Endothelial cell of umbilical vein (primary cell): ENCODE results near the gene MYO15A. TPM values are rescaled to one million over a fixed set of nuclear protein-coding genes. Genes with fewer than 3 reads are reported as not detected.

Experiments
- BruUV-seq: library from RNA; stranded (reverse); fragments of 400-500 nt; replicated peaks from 2 replicates; lab custom pipeline; 2021; lab: Mats Ljungman, UMichigan
- CTCF ChIA-PET: fragments of 300-600, 350-600 bp; sonication (Branson Sonifier 250); formaldehyde crosslinking; loops from one replicate; lab custom pipeline; 2021; ENCODE audit warnings: antibody characterized with exemption, inconsistent platforms; lab: Charles Lee
- POLR2A ChIA-PET: fragments of 300-600, 350-600 bp; sonication (Branson Sonifier 250); formaldehyde crosslinking; loops from one replicate; lab custom pipeline; 2021; ENCODE audit warnings: antibody characterized with exemption, inconsistent platforms; lab: Charles Lee
- DNase-seq: peaks from one replicate; pipeline ENCODE4 v3.0.0-alpha.2; 2011; ENCODE audit warnings: low read depth, low spot score
- FAIRE-seq: peaks from 2 replicates; lab custom pipeline; 2011; peaks lifted over from hg19 to GRCh38; lab: Jason Lieb, UNC
- H2AFZ ChIP-seq: 2 replicates; pipeline ENCODE4 v1.6.0; 2012; ENCODE audit warnings: low read depth, low read length, control low read depth, inconsistent platforms
- H3K27ac ChIP-seq: 2 replicates; pipeline ENCODE4 v1.5.1; 2011; ENCODE audit warnings: low read depth, mild to moderate bottlenecking, control low read depth, low read length, moderate library complexity; ENCODE audit not compliant: insufficient read depth
- H3K27me3 ChIP-seq, 2 experiments: 2 replicates each; pipeline versions ENCODE4 v1.6.0 to v1.6.1; 2011; ENCODE audit warnings: low read length in 2 of 2, mixed read lengths in 1 of 2; ENCODE audit not compliant: control insufficient read depth in 2 of 2, insufficient read depth in 2 of 2
- H3K36me3 ChIP-seq, 2 experiments: 2 replicates in 1 of 2; 3 replicates in 1 of 2; pipeline ENCODE4 v1.5.1; 2011; ENCODE audit warnings: low read length in 2 of 2, mild to moderate bottlenecking in 1 of 2, moderate library complexity in 1 of 2; ENCODE audit not compliant: control insufficient read depth in 2 of 2, insufficient read depth in 2 of 2; ENCODE audit errors: extremely low read depth in 1 of 2
- H3K4me1 ChIP-seq: 3 replicates; pipeline ENCODE4 v1.5.1; 2011; ENCODE audit warnings: mild to moderate bottlenecking, low read length; ENCODE audit not compliant: control insufficient read depth, insufficient read depth; ENCODE audit errors: extremely low read depth
- H3K4me2 ChIP-seq: 2 replicates; pipeline ENCODE4 v1.6.1; 2011; ENCODE audit warnings: low read length, control low read depth, mixed read lengths; ENCODE audit not compliant: insufficient read depth
- H3K4me3 ChIP-seq, 3 experiments: fragments of 200-600 bp in 1 of 3; sonication (generic), shearing (Covaris generic) in 1 of 3; replicated peaks in 1 of 3; 2 replicates each; pipeline ENCODE4 v1.5.1; 2011 to 2016; ENCODE audit warnings: control low read depth in 3 of 3, low read length in 3 of 3, mild to moderate bottlenecking in 2 of 3, inconsistent platforms in 1 of 3, low read depth in 1 of 3, moderate library complexity in 1 of 3; ENCODE audit not compliant: insufficient read depth in 1 of 3
- H3K79me2 ChIP-seq: 2 replicates; pipeline ENCODE4 v1.6.0; 2012; ENCODE audit warnings: low read length, inconsistent platforms; ENCODE audit not compliant: control insufficient read depth, insufficient read depth
- H3K9ac ChIP-seq: replicated peaks from 2 replicates; pipeline ENCODE3; 2011; ENCODE audit warnings: low read length, control low read depth; ENCODE audit not compliant: insufficient read depth; ENCODE audit errors: extremely low read depth
- H3K9me1 ChIP-seq: replicated peaks from 3 replicates; pipeline ENCODE4 v1.6.0; 2011; ENCODE audit warnings: mild to moderate bottlenecking, low read length; ENCODE audit not compliant: control insufficient read depth, insufficient read depth; ENCODE audit errors: extremely low read depth
- H3K9me3 ChIP-seq: replicated peaks from 2 replicates; pipeline ENCODE4 v1.5.1; 2012; ENCODE audit warnings: low read length, inconsistent platforms; ENCODE audit not compliant: control insufficient read depth, insufficient read depth
- H4K20me1 ChIP-seq: replicated peaks from 2 replicates; pipeline ENCODE3; 2011; ENCODE audit warnings: mild to moderate bottlenecking, low read length; ENCODE audit not compliant: control insufficient read depth, insufficient read depth; ENCODE audit errors: extremely low read depth
- EZH2 ChIP-seq: IDR thresholded peaks from 2 replicates; pipeline ENCODE4 v1.6.1; 2012; ENCODE audit warnings: borderline replicate concordance, low read depth, mild to moderate bottlenecking, moderate library complexity, low read length, inconsistent platforms; ENCODE audit not compliant: severe bottlenecking
- FOS ChIP-seq: IDR thresholded peaks from 2 replicates; pipeline ENCODE4 v1.6.1; 2011; ENCODE audit warnings: mild to moderate bottlenecking, low read length, moderate library complexity, borderline replicate concordance; ENCODE audit not compliant: insufficient read depth
- GATA2 ChIP-seq: IDR thresholded peaks from 2 replicates; pipeline ENCODE4 v1.7.0; 2011; ENCODE audit warnings: low read depth, mild to moderate bottlenecking, moderate library complexity, mixed read lengths, low read length; ENCODE audit not compliant: insufficient read length, insufficient read depth
- JUN ChIP-seq: IDR thresholded peaks from 2 replicates; pipeline ENCODE4 v1.6.1; 2011; ENCODE audit warnings: borderline replicate concordance, low read depth; ENCODE audit not compliant: insufficient read length, insufficient read depth
- MYC ChIP-seq: IDR thresholded peaks from one replicate; pipeline ENCODE4 v1.6.1; 2011; ENCODE audit warnings: mild to moderate bottlenecking, low read depth, low read length
- POLR2A ChIP-seq: IDR thresholded peaks from 2 replicates; pipeline ENCODE4 v1.6.1; 2012; ENCODE audit warnings: low read depth, mild to moderate bottlenecking, control low read depth, low read length
- POLR2AphosphoS5 ChIP-seq: IDR thresholded peaks from 2 replicates; pipeline ENCODE4 v1.6.1; 2012; ENCODE audit warnings: low read depth, mild to moderate bottlenecking, control low read depth, low read length, moderate library complexity; ENCODE audit not compliant: insufficient read depth
- dilution Hi-C: fragments of 300-500 bp; cut with MboI; formaldehyde crosslinking; loops from one replicate; pipeline ENCODE4 v1.15.0; 2019; ENCODE audit warnings: low sequenced_read_pairs; ENCODE audit not compliant: extremely low pct_ligation_motif_present
- intact Hi-C: fragments of 100-400 bp; cut with micrococcal nuclease; formaldehyde crosslinking; loops from one replicate; pipeline ENCODE4 v1.10.0; 2022
- polyA plus RNA-seq, 4 experiments: library from polyadenylated mRNA; depleted of rRNA in 3 of 4; stranded (reverse) in 3 of 4; unstranded in 1 of 4; fragments of >200 nt; gene quantifications; 2 replicates each; pipeline versions ENCODE4 v1.2.1 to v1.2.3, GENCODE V29; 2011 to 2012; ENCODE audit warnings: missing spikeins in 1 of 4
- total RNA-seq: library from RNA; stranded (reverse); gene quantifications from 2 replicates; pipeline ENCODE4 v1.2.3, GENCODE V29; 2021
- TF ChIP-seq, protein P1 (sequence below), 2 donors: IDR thresholded peaks; 1 replicate in 1 of 2; 2 replicates in 1 of 2; pipeline ENCODE4 v1.5.1; 2011; ENCODE audit warnings: low read length in 2 of 2, mild to moderate bottlenecking in 2 of 2, moderate library complexity in 2 of 2, control low read depth in 1 of 2, inconsistent platforms in 1 of 2, low read depth in 1 of 2; ENCODE audit not compliant: insufficient read depth in 1 of 2; ENCODE audit errors: extremely low read depth in 1 of 2
- TF ChIP-seq, protein P2 (sequence below): IDR thresholded peaks from 2 replicates; pipeline ENCODE4 v1.6.1; 2011; ENCODE audit not compliant: insufficient read depth, insufficient read length

MYO15A gene
- total and polyA plus RNA-seq, 2 donors (not counting 3 experiments of a cell fraction or from before 2014, with no cell fraction given) = 0.46 to 0.82 TPM

DNA sequence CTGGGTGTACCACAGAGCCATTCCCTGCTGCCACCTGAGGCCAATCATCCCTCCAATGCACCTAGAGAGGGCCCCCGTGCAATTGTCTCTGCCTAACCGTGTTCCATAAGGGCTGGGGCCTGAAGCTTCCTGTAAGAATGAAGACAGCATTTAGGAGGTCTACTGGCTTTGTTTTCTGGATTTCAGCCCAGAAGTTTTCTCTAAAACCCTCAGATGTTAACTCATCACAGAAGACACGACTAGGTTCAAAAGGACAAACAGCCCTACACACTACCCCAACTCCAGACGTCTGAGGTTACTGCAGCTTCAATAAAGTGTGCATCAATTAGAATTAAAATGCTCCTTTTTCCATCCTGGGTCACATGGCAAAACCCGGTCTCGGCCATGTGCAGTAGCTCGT is 31.6 kb upstream of the MYO15A start:
- intact Hi-C loops (no loop called here), dilution Hi-C loops (no loop called here)
- TF ChIP-seq JUN (no peak), GATA2 (no peak), MYC (no peak), EZH2 (no peak), POLR2A (no peak), FOS (no peak), POLR2AphosphoS5 (no peak)
- TF ChIP-seq, protein P1, sequence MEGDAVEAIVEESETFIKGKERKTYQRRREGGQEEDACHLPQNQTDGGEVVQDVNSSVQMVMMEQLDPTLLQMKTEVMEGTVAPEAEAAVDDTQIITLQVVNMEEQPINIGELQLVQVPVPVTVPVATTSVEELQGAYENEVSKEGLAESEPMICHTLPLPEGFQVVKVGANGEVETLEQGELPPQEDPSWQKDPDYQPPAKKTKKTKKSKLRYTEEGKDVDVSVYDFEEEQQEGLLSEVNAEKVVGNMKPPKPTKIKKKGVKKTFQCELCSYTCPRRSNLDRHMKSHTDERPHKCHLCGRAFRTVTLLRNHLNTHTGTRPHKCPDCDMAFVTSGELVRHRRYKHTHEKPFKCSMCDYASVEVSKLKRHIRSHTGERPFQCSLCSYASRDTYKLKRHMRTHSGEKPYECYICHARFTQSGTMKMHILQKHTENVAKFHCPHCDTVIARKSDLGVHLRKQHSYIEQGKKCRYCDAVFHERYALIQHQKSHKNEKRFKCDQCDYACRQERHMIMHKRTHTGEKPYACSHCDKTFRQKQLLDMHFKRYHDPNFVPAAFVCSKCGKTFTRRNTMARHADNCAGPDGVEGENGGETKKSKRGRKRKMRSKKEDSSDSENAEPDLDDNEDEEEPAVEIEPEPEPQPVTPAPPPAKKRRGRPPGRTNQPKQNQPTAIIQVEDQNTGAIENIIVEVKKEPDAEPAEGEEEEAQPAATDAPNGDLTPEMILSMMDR (IDR thresholded peaks at IDR 0.05; ENCODE audit: extremely low read depth in 1 of 2, insufficient read depth in 1 of 2, low read depth in 1 of 2, low read length in 2 of 2) = no peak
- TF ChIP-seq, protein P2, sequence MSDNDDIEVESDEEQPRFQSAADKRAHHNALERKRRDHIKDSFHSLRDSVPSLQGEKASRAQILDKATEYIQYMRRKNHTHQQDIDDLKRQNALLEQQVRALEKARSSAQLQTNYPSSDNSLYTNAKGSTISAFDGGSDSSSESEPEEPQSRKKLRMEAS = no peak
- H3K9me1 ChIP-seq = no peaks in the 10 kb centered on the region
- H4K20me1 ChIP-seq = no peaks in the 10 kb centered on the region
- no peak overlapping the region for H3K9ac ChIP-seq
- H3K36me3 ChIP-seq = no peaks in the 10 kb centered on the region
- no TSS peak for BruUV-seq
- H3K27me3 ChIP-seq = peaks cover 5 to 10% of the 10 kb centered on the region in 2 experiments
- H3K9me3 ChIP-seq = no peaks in the 10 kb centered on the region
- FAIRE-seq (no peak), DNase-seq (no peak)
- no peak overlapping the region for H3K27ac ChIP-seq
- H2AFZ ChIP-seq = no peak overlapping the region
- no peaks in the 10 kb centered on the region for H3K79me2 ChIP-seq
- ChIA-PET POLR2A (no interaction called here), CTCF (no interaction called here)
- H3K4me1 ChIP-seq = no peaks in the 10 kb centered on the region
- no peak overlapping the region for H3K4me2 ChIP-seq
- no peak overlapping the region for H3K4me3 ChIP-seq
